Measurements from ENCODE around the gene B3GNT4.
"Not testable (repeated sequence)": the region's sequence is repeated elsewhere in the genome, so short reads cannot be mapped to it uniquely, and the experiment has no call there.

Gene B3GNT4

GRCh38 chr12:122225683-122226365 is 22.3 kb downstream of the B3GNT4 start, which contains the start of gene DIABLO:
Gene DIABLO, minus strand, starts transcription at chr12:122226052. Its CDS starts 38 bp downstream, at chr12:122226014.
- DNase-seq, result peak; percentile 100

DNA sequence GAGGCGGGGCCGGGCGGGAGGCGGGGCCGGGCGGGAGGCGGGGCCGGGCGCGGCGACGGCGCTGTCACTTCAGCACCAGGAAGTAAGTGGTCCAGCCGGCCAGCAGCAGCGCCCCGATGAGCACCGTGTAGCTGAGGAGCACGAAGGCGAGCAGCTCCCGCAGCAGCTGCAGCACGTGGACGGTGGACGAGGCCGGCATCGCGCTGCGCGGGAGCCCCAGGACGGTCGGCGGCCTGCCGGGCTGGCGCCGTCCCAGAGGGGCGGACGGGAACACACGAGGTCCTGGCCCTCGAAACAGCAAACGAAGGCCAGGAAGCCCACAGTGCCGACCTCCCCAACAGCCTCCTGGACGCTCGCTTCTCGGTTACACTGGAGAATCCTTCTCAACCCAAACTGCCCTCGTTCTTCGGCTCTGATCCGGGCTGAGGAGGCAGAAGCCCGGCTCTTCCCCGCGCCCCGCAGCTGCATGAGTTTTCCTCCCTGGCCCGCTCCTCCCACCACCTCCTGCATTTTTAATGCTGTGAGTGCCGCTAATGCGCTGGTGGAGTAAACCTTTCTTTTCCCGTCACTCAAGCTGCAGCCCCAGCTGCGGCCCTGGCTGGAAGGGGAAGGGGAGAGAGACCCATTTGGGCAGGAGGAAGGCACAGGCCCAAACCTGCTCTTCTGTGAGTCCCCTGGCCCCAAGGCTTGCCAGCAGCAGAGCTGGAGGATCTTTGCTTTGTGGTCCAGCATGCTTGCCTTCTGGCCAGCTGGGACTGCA is 23.0 kb downstream of the B3GNT4 start:
- no peak for DNase-seq

DNA sequence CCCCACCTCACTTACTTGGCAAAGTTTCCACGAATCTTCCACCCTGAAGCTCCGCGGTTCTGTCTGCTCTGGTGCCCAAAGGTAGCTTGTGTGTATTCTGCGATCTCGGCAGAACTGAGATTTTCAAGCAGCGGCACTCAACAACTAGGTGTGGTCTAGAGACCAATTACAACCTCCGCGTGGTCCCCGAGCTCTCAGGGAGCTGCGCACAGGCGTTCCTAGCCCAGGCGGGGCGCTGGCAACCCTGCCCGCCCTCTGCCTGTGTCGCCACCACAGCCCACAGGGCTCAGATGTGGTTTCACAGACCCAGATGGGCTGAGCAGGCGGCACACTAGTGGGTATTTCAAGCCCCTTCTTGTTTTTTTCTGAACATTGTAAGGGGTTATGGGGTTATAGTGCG is 23.8 kb downstream of the B3GNT4 start:
- DNase-seq, result peak; percentile 28

DNA sequence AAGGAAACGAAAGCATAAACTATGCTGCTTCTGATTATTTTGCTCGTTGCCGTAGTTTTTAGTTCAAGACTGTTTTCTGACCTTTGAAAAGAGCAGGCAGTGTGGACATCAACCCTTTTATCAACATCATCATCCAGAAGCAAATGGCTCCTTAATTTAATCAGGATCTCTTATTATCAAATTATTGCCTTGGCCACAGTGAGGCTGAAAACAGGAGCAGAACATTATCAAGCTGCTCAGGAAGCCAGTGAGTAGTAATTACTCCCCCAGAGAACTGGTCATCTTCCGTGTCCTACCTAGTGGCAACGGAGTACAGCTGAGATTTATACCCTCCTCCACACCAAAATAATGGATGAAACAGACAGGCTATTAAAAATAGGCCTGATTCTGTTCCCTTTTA is 24.6 kb downstream of the B3GNT4 start:
- no peak for DNase-seq

DNA sequence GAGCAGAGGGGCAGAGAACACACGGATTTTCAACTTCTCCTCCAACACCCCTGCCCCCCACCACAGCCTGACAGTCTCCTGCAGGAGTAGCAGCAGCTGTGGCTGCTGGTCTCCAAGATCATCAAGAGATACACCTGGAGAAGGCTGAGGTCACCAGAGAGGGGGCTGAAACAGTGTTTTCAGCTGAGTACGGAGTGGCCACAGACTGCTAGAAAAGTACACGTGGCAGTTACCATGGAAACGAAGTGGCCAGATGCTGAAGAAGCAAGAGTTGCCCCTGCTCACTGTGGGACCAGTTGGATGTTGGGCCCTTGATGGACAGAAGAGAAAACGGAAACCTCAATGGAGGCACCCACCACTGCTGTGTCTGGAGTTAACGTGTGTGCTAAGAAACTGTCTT is 27.3 kb downstream of the B3GNT4 start:
- DNase-seq, result no peak

DNA sequence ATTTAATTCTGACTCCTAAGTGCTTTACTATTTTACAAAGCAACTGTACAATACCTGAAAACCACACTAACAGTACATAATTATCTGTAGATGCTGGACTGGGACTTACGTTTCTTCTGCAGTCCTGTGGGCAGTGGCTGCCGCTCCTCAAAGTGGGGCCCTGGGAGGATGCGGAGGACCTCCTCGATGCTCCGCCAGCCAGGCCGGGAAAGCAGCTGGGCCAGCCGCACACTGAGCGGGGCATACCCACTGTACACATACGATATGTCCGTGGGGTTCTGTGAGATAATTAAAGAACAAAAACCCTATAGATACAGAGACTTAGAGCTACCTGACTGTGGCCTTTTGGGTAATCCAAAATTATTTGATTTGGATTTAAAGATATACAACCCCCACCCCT is 29.2 kb downstream of the B3GNT4 start:
- no peak for DNase-seq

DNA sequence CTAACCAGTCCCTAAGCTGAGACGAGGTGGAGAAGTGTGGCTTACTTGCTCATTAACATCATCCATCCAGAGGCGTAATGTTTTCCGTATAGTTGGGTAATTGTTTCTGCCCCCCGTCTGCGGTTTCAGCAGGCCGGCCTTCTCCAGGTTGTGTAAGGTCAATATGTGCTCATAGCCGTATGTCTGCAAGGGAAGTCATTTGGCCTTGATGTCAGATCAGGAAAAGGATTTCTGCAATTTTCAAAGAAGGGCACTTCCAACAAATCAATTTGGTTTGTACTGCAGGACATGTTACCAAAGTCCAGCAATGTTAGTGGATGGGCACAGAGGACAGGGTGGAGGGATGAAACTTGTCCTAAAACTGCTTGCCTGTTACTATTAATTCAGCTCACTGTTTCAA is 32.2 kb downstream of the B3GNT4 start:
- DNase-seq, result no peak

DNA sequence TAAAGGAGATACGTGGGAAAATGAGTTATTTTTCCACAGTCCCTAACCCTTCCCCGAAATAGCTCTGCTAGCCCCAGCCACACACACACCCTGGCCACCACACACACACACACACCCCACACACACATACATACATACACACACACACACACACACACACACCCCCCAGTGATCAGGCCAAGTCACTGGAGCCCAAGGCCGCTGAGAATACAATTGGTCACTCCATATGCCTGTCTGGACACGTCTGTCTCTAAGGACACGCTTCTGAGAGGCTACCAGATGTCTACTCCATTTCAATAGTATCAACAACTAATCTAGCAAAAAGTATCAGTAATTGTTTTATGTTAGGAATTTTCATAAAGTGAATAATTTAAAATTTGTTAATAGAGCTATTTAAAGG is 35.4 kb downstream of the B3GNT4 start:
- no peak for DNase-seq

GRCh38 chr12:122243965-122244364 is 40.5 kb downstream of the B3GNT4 start:
- no peak for DNase-seq

GRCh38 chr12:122244565-122245371 is 41.3 kb downstream of the B3GNT4 start:
- no peak for DNase-seq

DNA sequence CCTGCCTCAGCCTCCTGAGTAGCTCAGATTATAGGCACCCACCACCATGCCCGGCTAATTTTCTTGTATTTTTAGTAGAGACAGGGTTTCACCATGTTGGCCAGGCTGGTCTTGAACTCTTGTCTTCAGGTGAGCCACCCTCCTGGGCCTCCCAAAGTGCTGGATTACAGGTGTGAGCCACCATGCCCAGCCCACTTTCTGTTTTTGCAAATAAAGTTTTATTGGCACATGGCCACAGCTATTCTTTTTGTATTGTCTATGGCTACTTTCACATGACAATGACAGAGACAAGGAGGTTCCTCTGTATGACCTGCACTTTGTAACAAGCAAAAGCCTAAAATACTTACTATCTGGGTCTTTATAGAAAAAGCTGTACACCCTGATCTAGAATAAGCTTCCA is 42.0 kb downstream of the B3GNT4 start:
- DNase-seq, result no peak

GRCh38 chr12:122250047-122250446 is 46.5 kb downstream of the B3GNT4 start:
- DNase-seq, result no peak

DNA sequence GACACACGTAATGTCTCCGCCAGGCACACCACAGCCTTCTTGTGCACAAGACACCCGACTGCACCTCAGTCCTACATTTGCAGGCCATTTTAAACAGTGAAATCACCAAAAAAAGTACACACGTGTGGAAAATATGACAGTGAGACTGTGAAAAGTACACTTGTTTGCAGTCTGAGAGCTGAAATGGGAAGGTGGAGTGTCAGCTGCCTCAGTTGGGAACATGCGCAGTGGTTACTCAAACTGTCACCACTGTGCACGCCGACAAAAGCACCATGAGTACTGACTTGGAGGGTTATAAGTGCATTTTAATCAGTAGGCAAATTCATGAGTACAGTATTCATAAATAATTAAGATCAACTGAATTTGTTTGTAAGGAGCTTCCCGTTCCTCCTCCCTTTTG is 47.0 kb downstream of the B3GNT4 start:
- DNase-seq, result no peak

DNA sequence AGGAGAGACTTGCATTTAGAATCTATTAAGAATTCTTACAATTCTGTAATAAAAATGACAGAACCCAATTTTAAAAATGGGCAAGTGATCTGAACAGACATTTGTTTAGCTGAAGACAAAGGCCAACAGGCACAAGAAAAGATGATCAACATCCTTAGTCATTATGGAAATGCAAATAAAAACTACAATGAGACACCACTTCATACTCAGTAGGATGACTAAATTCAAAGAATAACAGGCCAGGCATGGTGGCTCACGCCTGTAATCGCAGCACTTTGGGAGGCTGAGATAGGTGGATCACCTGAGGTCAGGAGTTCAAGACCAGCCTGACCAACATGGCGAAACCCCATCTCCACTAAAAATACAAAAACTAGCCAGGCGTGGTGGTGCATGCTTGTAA is 55.0 kb downstream of the B3GNT4 start:
- not testable (repeated sequence) for DNase-seq
